WTC11 (cell line): Measurements from ENCODE around the gene RFK. TPM values are rescaled to one million over a fixed set of nuclear protein-coding genes. Genes with fewer than 3 reads are reported as not detected.

Source experiments
- ATAC-seq: fragments of 200-7000 bp; cut with Tn5 transposase; 2 replicates; pipeline ENCODE4 v1.10.0; 2021; ENCODE audit warnings: mild to moderate bottlenecking, moderate library complexity
- CTCF ChIA-PET: fragments of 300-600 bp; sonication (Branson Sonifier 250); formaldehyde crosslinking; loops from one replicate; lab custom pipeline; 2021; ENCODE audit warnings: antibody characterized with exemption; lab: Charles Lee
- POLR2A ChIA-PET: fragments of 350-600 bp; sonication (Branson Sonifier 250); formaldehyde crosslinking; loops from one replicate; lab custom pipeline; 2021; ENCODE audit warnings: antibody characterized with exemption; lab: Charles Lee
- DNase-seq: peaks from one replicate; pipeline ENCODE4 v3.0.0; 2021; ENCODE audit warnings: low spot score
- H3K27ac Mint-ChIP-seq: 2 replicates; pipeline ENCODE4 v1.8.0; 2021; ENCODE audit warnings: mixed read lengths
- H3K27me3 Mint-ChIP-seq: 2 replicates; pipeline ENCODE4 v1.8.0; 2021; ENCODE audit warnings: low read depth, mild to moderate bottlenecking, moderate library complexity, mixed read lengths
- H3K36me3 Mint-ChIP-seq: 2 replicates; pipeline ENCODE4 v1.8.0; 2021; ENCODE audit warnings: mixed read lengths
- H3K4me1 Mint-ChIP-seq: 2 replicates; pipeline ENCODE4 v1.8.0; 2022; ENCODE audit warnings: mixed read lengths
- H3K4me3 Mint-ChIP-seq: 2 replicates; pipeline ENCODE4 v1.8.0; 2021; ENCODE audit warnings: mild to moderate bottlenecking, moderate library complexity, mixed read lengths
- H3K9me3 Mint-ChIP-seq: 2 replicates; pipeline ENCODE4 v1.8.0; 2021; ENCODE audit warnings: mixed read lengths
- ATF1 ChIP-seq: sonication (generic); formaldehyde crosslinking; IDR thresholded peaks from 2 replicates; pipeline ENCODE4 v1.8.1; 2023; ENCODE audit warnings: mild to moderate bottlenecking, moderate library complexity, missing genetic modification reagents
- ATF3 ChIP-seq: sonication (generic); formaldehyde crosslinking; conservative IDR thresholded peaks from 2 replicates; pipeline ENCODE4 v1.8.1; 2022; ENCODE audit warnings: mild to moderate bottlenecking, missing genetic modification reagents
- CTCF ChIP-seq: fragments of 200-600 bp; IDR thresholded peaks from 2 replicates; pipeline ENCODE4 v1.8.0; 2022; ENCODE audit warnings: antibody characterized with exemption
- E2F1 ChIP-seq: sonication (generic); formaldehyde crosslinking; IDR thresholded peaks from 2 replicates; pipeline ENCODE4 v1.8.0; 2022; ENCODE audit warnings: mild to moderate bottlenecking, missing genetic modification reagents
- ERG ChIP-seq: fragments of 250-450 bp; sonication (Bioruptor Pico); IDR thresholded peaks from 2 replicates; pipeline ENCODE4 v1.8.0; 2021; ENCODE audit warnings: mild to moderate bottlenecking
- FOXJ3 ChIP-seq: sonication (generic); formaldehyde crosslinking; IDR thresholded peaks from 2 replicates; pipeline ENCODE4 v1.9.0; 2021; ENCODE audit warnings: missing genetic modification reagents, mild to moderate bottlenecking, borderline replicate concordance
- FOXP1 ChIP-seq: sonication (generic); formaldehyde crosslinking; IDR thresholded peaks from 2 replicates; pipeline ENCODE4 v1.8.0; 2022; ENCODE audit warnings: missing genetic modification reagents, mild to moderate bottlenecking, moderate library complexity, borderline replicate concordance
- GTF2I ChIP-seq: fragments of 250-450 bp; sonication (Bioruptor Pico); conservative IDR thresholded peaks from 2 replicates; pipeline ENCODE4 v1.4.0; 2021; ENCODE audit warnings: mild to moderate bottlenecking
- IRF1 ChIP-seq: sonication (generic); formaldehyde crosslinking; IDR thresholded peaks from 2 replicates; pipeline ENCODE4 v1.8.0; 2023; ENCODE audit warnings: missing genetic modification reagents
- IRF2 ChIP-seq: sonication (generic); formaldehyde crosslinking; IDR thresholded peaks from 2 replicates; pipeline ENCODE4 v1.8.0; 2022; ENCODE audit warnings: low read depth, missing genetic modification reagents, borderline replicate concordance
- JAZF1 ChIP-seq: fragments of 250-450 bp; sonication (Bioruptor Pico); IDR thresholded peaks from 2 replicates; pipeline ENCODE4 v1.9.0; 2021; ENCODE audit warnings: moderate library complexity, mild to moderate bottlenecking, inconsistent platforms
- JUN ChIP-seq: sonication (generic); formaldehyde crosslinking; IDR thresholded peaks from 2 replicates; pipeline ENCODE4 v1.8.0; 2023; ENCODE audit warnings: mild to moderate bottlenecking, missing genetic modification reagents
- MLX ChIP-seq: sonication (generic); formaldehyde crosslinking; IDR thresholded peaks from 2 replicates; pipeline ENCODE4 v1.8.1; 2023; ENCODE audit warnings: mild to moderate bottlenecking, missing genetic modification reagents, moderate library complexity
- MYBL2 ChIP-seq: sonication (generic); formaldehyde crosslinking; IDR thresholded peaks from 2 replicates; pipeline ENCODE4 v1.8.1; 2023; ENCODE audit warnings: mild to moderate bottlenecking, moderate library complexity, missing genetic modification reagents
- NFATC4 ChIP-seq: fragments of 250-450 bp; sonication (Bioruptor Pico); IDR thresholded peaks from 2 replicates; pipeline ENCODE4 v1.9.0; 2021; ENCODE audit warnings: mild to moderate bottlenecking
- STAT6 ChIP-seq: sonication (generic); formaldehyde crosslinking; conservative IDR thresholded peaks from 2 replicates; pipeline ENCODE4 v1.8.1; 2023; ENCODE audit warnings: mild to moderate bottlenecking, low read depth, missing genetic modification reagents, moderate library complexity
- TP53 ChIP-seq: sonication (generic); formaldehyde crosslinking; IDR thresholded peaks from 2 replicates; pipeline ENCODE4 v1.8.1; 2023; ENCODE audit warnings: mild to moderate bottlenecking, missing genetic modification reagents
- ZNF232 ChIP-seq: sonication (generic); formaldehyde crosslinking; IDR thresholded peaks from 2 replicates; pipeline ENCODE4 v1.8.0; 2022; ENCODE audit warnings: mild to moderate bottlenecking, missing genetic modification reagents
- total RNA-seq: library from RNA; stranded (reverse); gene quantifications from 3 replicates; pipeline ENCODE4 v1.2.3, GENCODE V29; 2021

Gene RFK
- total RNA-seq, 1 experiment from 2014 or later, result 14.9 TPM

GRCh38 chr9:76413658-76414057, 19.4 kb upstream of the RFK start (continued):
- TF ChIP-seq ERG, result no peak

- no peak for ATAC-seq
- Mint-ChIP-seq H3K27me3 (peaks cover 7% of the 10 kb centered on the region; the same call in 1 of the 2 replicates), H3K27ac (no peak overlapping the region), H3K9me3 (peaks cover 15% of the 10 kb centered on the region), H3K36me3 (peaks cover 8% of the 10 kb centered on the region), H3K4me1 (peaks cover 37% of the 10 kb centered on the region), H3K4me3 (no peak overlapping the region)
- no peak for DNase-seq
- POLR2A ChIA-PET, result no interaction called here
- CTCF ChIA-PET, result no interaction called here
- no peak for TF ChIP-seq ATF1 (CRISPR knock-in tag)
- TF ChIP-seq MLX (CRISPR knock-in tag), result no peak
- TF ChIP-seq GTF2I, result no peak
- TF ChIP-seq IRF2 (CRISPR knock-in tag), result no peak
- no peak for TF ChIP-seq MYBL2 (CRISPR knock-in tag)
- TF ChIP-seq JUN, result no peak
- no peak for TF ChIP-seq NFATC4
- no peak for TF ChIP-seq FOXJ3 (CRISPR knock-in tag)
- TF ChIP-seq ATF3 (CRISPR knock-in tag), result no peak
- no peak for TF ChIP-seq FOXP1 (CRISPR knock-in tag)
- no peak for TF ChIP-seq E2F1
- no peak for TF ChIP-seq JAZF1 (CRISPR knock-in tag)
- TF ChIP-seq IRF1 (CRISPR knock-in tag), result no peak
- no peak for TF ChIP-seq ZNF232
- no peak for TF ChIP-seq ERG
- TF ChIP-seq STAT6 (CRISPR knock-in tag), result no peak
- no peak for TF ChIP-seq CTCF
- no peak for TF ChIP-seq TP53 (CRISPR knock-in tag)
- TF ChIP-seq, all 79 proteins: peak for 0
These were observed 18.4 kb upstream of the RFK start for GRCh38 chr9:76412638-76413037.
